Activated naive CD4-positive, alpha-beta T cell (primary cell): ENCODE measurements around the gene DPH1.

Source experiments
- DNase-seq, 4 experiments: peaks; one replicate each; lab custom pipeline; 2025; lab: John Stamatoyannopoulos, UW

The DPH1 gene

GRCh38 chr17:2081564-2081963, 51.6 kb downstream of the DPH1 start:
- DNase-seq = no peak

GRCh38 chr17:2082003-2082781, 52.2 kb downstream of the DPH1 start:
- no peak for DNase-seq

- DNase-seq = no peak
Measured at GRCh38 chr17:2083613-2084035, 53.7 kb downstream of the DPH1 start.

- no peak for DNase-seq
Measured at GRCh38 chr17:2084036-2084765, 54.2 kb downstream of the DPH1 start.

- DNase-seq = no peak
Measured at GRCh38 chr17:2084766-2085647, 55.1 kb downstream of the DPH1 start.

GRCh38 chr17:2085648-2085949, 55.6 kb downstream of the DPH1 start:
- no peak for DNase-seq

GRCh38 chr17:2086306-2086705, 56.4 kb downstream of the DPH1 start:
- no peak for DNase-seq

- no peak for DNase-seq
Measured at GRCh38 chr17:2087597-2088211, 57.8 kb downstream of the DPH1 start.

- no peak for DNase-seq
Measured at GRCh38 chr17:2089021-2089422, 59.1 kb downstream of the DPH1 start.

GRCh38 chr17:2090210-2090641, 60.3 kb downstream of the DPH1 start:
- peak in 2 of 4 experiments; percentile 7 to 21 for DNase-seq

GRCh38 chr17:2090804-2091534, 61.0 kb downstream of the DPH1 start:
- no peak for DNase-seq

- no peak for DNase-seq
Measured at GRCh38 chr17:2092253-2092652, 62.3 kb downstream of the DPH1 start.

- no peak for DNase-seq
Measured at GRCh38 chr17:2093349-2093748, 63.4 kb downstream of the DPH1 start.
